Omental fat pad (tissue), 4 donors: ENCODE measurements around the gene CHST8. TPM values are rescaled to one million over a fixed set of nuclear protein-coding genes. Genes with fewer than 3 reads are reported as not detected.
"Not testable (repeated sequence)": the region's sequence is repeated elsewhere in the genome, so short reads cannot be mapped to it uniquely, and the experiment has no call there.

ENCODE experiments used
- ATAC-seq: fragments of 150-250 bp; one replicate; pipeline ENCODE4 v1.9.1; 2016; ENCODE audit warnings: mild to moderate bottlenecking, moderate library complexity; ENCODE audit not compliant: low FRiP score
- DNase-seq: peaks from one replicate; pipeline ENCODE4 v3.0.0-alpha.2; 2019; ENCODE audit warnings: low spot score
- total RNA-seq, 4 donors: library from RNA; depleted of rRNA; stranded (reverse); fragments of >200 nt; gene quantifications; one replicate each; pipeline ENCODE4 v1.1.0, GENCODE V29; 2016
- TF ChIP-seq, protein P1 (sequence below), 3 donors: fragments of 450-650 bp; IDR thresholded peaks; one replicate each; pipeline ENCODE4 v1.5.1; 2016 to 2017; ENCODE audit warnings: antibody characterized with exemption in 3 of 3, mild to moderate bottlenecking in 3 of 3, moderate library complexity in 2 of 3

Gene CHST8
- total RNA-seq, 4 donors from 2014 or later: 1.3 to 4.8 (median 1.4) TPM; not detected in 1

DNA sequence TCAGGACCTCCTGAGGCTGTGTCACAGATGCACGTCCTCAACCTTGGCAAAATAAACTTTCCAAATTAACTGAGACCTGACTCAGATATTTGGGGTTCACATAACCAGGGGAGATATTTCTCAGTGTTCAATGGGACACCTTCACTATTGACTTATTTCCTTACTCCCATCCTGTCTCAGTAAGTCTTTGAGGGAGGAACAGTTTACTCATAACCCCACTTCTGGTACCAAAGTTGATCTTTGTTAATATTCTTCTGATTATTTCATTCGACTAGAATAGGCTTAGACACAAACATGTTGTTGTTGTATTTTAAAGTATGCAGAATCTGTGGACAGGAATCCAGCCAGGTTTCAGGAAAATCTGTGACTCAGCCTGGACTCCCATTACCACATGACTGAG lies 34.6 kb upstream of the CHST8 start:
- ATAC-seq (no peak), DNase-seq (no peak)
- TF ChIP-seq, protein P1, sequence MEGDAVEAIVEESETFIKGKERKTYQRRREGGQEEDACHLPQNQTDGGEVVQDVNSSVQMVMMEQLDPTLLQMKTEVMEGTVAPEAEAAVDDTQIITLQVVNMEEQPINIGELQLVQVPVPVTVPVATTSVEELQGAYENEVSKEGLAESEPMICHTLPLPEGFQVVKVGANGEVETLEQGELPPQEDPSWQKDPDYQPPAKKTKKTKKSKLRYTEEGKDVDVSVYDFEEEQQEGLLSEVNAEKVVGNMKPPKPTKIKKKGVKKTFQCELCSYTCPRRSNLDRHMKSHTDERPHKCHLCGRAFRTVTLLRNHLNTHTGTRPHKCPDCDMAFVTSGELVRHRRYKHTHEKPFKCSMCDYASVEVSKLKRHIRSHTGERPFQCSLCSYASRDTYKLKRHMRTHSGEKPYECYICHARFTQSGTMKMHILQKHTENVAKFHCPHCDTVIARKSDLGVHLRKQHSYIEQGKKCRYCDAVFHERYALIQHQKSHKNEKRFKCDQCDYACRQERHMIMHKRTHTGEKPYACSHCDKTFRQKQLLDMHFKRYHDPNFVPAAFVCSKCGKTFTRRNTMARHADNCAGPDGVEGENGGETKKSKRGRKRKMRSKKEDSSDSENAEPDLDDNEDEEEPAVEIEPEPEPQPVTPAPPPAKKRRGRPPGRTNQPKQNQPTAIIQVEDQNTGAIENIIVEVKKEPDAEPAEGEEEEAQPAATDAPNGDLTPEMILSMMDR (IDR thresholded peaks at IDR 0.05): no peak

DNA sequence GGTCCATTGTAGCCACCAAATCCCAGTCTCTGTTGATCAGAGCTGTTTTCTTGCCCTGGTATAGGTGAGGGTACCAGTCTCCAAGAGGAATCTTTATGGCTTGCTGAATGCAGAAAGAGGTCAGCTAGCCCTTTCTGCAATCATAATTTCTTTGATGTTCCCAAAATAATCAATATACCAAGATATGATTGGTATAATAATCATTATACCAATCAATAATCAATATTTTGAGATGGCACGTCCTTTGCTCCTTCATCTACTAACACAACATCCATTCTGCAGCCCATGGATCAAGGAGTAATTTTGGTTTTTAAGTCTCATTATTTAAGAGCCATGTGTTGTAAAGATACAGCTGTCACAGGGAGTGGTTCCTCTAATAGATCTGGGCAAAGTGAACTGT lies 31.5 kb upstream of the CHST8 start:
- no peak for ATAC-seq
- no peak for DNase-seq
- TF ChIP-seq, protein P1 (IDR thresholded peaks at IDR 0.05): no peak

DNA sequence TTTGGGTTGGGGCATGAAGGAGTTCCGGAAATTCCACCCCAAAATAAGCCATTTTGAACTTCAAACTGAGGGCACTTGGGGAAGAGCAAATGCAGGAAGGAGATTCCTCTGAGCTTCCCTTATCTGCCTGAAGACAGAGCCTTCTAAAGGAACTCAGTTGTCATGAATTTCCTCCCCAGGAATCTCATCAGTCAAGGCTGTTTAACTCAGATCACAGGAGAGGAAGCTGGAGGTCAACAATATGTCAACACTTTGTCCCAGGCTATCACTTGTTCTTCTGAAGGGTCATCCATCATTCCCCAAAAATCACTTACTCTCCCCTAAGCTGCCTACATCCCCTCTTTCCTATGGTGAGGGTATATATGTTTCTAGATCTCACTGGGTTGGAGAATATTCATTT lies 26.0 kb upstream of the CHST8 start:
- ATAC-seq: no peak
- TF ChIP-seq, protein P1 (IDR thresholded peaks at IDR 0.05): no peak
- no peak for DNase-seq

DNA sequence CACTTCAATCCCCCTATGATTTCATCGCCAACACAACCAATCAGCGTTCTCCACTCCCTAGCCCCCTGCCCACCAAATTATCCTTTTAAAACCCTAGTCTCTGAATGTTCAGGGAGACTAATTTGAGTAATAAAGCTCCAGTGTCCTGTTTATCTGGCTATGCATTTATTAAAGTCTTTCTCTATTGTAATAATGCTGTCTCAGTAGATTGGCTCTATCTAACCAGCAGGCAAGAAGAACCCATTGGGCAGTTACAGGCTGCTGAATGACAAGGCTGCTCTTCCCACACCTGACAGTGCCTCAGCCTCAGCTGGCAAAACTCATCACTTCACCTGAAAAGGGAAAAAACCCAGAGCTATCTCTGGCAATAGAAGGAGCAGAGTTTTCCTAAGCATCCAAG lies 20.2 kb upstream of the CHST8 start:
- DNase-seq: no peak
- ATAC-seq: no peak
- TF ChIP-seq, protein P1 (IDR thresholded peaks at IDR 0.05): no peak

DNA sequence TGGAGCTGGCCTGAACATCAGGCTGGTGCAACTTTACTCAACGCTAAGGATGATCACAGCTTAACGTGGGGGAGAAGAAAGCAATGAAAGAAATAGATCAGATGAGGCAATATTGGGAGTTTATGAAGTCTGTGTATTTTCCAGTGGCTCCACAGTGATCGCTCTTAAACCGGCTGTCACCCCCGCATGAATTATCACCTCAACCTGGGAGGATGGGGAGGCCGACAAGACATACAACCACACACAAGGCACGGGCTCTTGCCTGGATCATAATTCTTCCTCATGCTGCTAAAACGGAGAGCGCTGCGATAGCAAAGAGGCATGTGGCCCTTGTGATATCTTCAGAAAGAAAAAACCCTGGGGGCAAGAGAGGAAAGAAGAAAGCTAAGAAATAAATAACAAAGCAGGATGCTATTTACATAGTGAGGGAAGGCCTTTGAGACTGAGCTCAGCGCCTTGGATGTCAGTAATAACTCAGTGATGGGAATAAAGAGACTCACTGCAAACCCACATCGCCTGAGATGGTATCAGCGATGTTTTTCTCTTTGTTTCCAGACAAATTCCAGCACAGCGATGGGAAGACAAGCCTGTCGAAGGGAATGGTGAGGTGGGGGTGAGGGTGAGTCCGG lies 19.1 kb upstream of the CHST8 start:
- ATAC-seq: no peak
- no peak for DNase-seq
- TF ChIP-seq, protein P1 (IDR thresholded peaks at IDR 0.05): no peak

DNA sequence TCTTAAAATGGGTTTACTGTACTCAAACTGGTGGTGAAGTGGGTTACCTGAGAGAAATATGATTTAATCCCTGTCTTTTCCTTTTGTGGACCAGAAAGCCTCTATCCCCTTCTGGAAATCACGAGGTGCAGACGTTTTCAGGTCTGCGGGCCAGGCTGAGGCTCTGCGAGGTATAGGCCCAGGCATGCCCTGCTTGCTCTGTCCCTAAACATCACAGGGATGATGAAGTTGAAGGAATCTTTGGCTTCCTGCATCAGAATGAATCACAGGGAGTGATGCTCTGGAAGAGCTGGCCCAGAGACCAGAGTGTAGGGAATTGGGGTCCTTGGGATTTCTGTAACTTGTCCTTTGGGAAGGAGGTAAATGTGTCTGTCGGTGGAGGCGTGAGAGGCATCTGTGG lies 18.4 kb upstream of the CHST8 start:
- no peak for DNase-seq
- no peak for ATAC-seq
- TF ChIP-seq, protein P1 (IDR thresholded peaks at IDR 0.05): no peak

DNA sequence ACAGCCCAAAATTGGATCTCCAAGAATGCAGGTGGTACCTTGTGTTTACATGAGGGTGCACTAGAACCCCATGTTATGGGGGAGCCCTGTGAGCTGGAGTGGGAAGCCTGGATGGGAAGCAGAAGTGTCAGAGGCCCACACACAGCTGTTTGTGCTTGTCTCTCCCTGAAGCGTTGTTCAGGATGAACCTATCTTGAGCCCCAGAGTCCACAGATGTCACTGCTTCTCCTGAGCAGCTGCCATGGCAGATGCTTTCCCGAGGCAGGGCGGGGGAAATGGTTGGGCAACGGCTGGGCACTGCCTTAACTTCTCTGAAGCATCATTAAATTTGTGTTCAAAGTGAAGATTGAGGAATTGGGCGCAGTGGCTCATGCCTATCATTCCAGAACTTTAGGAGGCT lies 17.1 kb upstream of the CHST8 start:
- DNase-seq: no peak
- ATAC-seq: no peak
- TF ChIP-seq, protein P1 (IDR thresholded peaks at IDR 0.05): no peak

DNA sequence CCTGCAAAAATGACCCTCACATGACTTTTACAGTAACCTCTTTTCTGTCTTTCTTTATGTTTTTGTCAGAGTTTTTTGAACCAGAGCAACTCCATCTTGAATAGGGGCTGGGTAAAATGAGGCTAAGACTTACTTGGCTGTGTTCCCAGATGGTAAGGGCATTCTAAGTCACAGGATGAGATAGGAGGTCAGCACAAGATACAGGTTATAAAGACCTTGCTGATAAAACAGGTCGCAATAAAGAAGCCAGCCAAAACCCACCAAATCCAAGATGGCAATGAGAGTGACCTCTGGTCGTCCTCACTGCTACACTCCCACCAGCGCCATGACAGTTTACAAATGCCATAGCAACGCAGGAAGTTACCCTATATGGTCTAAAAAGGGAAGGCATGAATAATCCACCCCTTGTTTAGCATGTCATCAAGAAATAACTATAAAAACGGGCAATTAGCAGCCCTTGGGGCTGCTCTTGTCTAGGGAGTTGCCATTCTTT lies 15.9 kb upstream of the CHST8 start:
- not testable (repeated sequence) for ATAC-seq, DNase-seq
